Smooth muscle cell (in vitro differentiated cells): Measurements from ENCODE around the gene IGFBP5. TPM values are rescaled to one million over a fixed set of nuclear protein-coding genes. Genes with fewer than 3 reads are reported as not detected.

Experiments used
- DNase-seq: peaks from one replicate; lab custom pipeline; 2025; ENCODE audit not compliant: unreplicated experiment; lab: John Stamatoyannopoulos, UW
- H2AFZ ChIP-seq: fragments of 200-600 bp; sonication (generic); 2 replicates; pipeline ENCODE4 v1.6.0; 2016; ENCODE audit warnings: antibody characterized with exemption, low read depth, mild to moderate bottlenecking
- H3F3A ChIP-seq: fragments of 200-600 bp; sonication (generic); 2 replicates; pipeline ENCODE4 v1.6.0; 2017; ENCODE audit warnings: antibody characterized with exemption, low read depth
- H3K27ac ChIP-seq: fragments of 200-600 bp; sonication (generic); 2 replicates; pipeline ENCODE4 v1.5.1; 2016; ENCODE audit warnings: low read depth, mild to moderate bottlenecking
- H3K27me3 ChIP-seq: fragments of 200-600 bp; sonication (generic); 2 replicates; pipeline ENCODE4 v1.6.1; 2016; ENCODE audit warnings: low read depth, mild to moderate bottlenecking
- H3K36me3 ChIP-seq: fragments of 200-600 bp; sonication (generic); 2 replicates; pipeline ENCODE4 v1.5.1; 2016; ENCODE audit warnings: low read depth
- H3K4me1 ChIP-seq: fragments of 200-600 bp; sonication (generic); 2 replicates; pipeline ENCODE4 v1.5.1; 2016; ENCODE audit warnings: low read depth
- H3K4me2 ChIP-seq: fragments of 200-600 bp; sonication (generic); 2 replicates; pipeline ENCODE4 v1.6.0; 2016; ENCODE audit warnings: mild to moderate bottlenecking
- H3K4me3 ChIP-seq: fragments of 200-600 bp; sonication (generic); 2 replicates; pipeline ENCODE4 v1.5.1; 2016; ENCODE audit warnings: mild to moderate bottlenecking
- H3K79me2 ChIP-seq: fragments of 200-600 bp; sonication (generic); 2 replicates; pipeline ENCODE4 v1.6.0; 2016; ENCODE audit warnings: low read depth, mild to moderate bottlenecking
- H3K9ac ChIP-seq: fragments of 200-600 bp; sonication (generic); 2 replicates; pipeline ENCODE4 v1.6.0; 2016; ENCODE audit warnings: low read depth
- H3K9me3 ChIP-seq: fragments of 200-600 bp; sonication (generic); replicated peaks from 2 replicates; pipeline ENCODE4 v1.5.1; 2016; ENCODE audit warnings: low read depth
- H4K20me1 ChIP-seq: fragments of 200-600 bp; sonication (generic); 2 replicates; pipeline ENCODE4 v1.6.0; 2016; ENCODE audit warnings: low read depth
- CTCF ChIP-seq: fragments of 200-600 bp; sonication (generic); IDR thresholded peaks from 2 replicates; pipeline ENCODE4 v1.5.1; 2017; ENCODE audit warnings: borderline replicate concordance, mild to moderate bottlenecking, antibody characterized with exemption; ENCODE audit not compliant: insufficient read depth, poor library complexity, severe bottlenecking
- WGBS: methylation state at CpG from one replicate; pipeline ENCODE4 v1.1.7; 2016; ENCODE audit warnings: low lambda C conversion rate; 5-methylcytosine and 5-hydroxymethylcytosine counted together
- polyA plus RNA-seq: library from polyadenylated mRNA; unstranded; fragments of >200 nt; fragmentation: Nextera tagmentation; extraction: Ambion mirVana; gene quantifications from 2 replicates; pipeline ENCODE4 v1.2.1, GENCODE V29; 2016
- total RNA-seq: library from RNA; depleted of rRNA; stranded (reverse); fragments of >200 nt; gene quantifications from 2 replicates; pipeline ENCODE4 v1.2.3, GENCODE V29; 2014

IGFBP5 gene
- total and polyA plus RNA-seq, 2 experiments from 2014 or later: 381 to 787 TPM

GRCh38 chr2:216671081-216671411 lies 24.3 kb downstream of the IGFBP5 start:
- Histone ChIP-seq H4K20me1 (peaks cover 4% of the 10 kb centered on the region), H3K36me3 (no peaks in the 10 kb centered on the region), H3K4me3 (no peak overlapping the region), H3K9ac (no peak overlapping the region), H3F3A (peaks cover 36% of the 10 kb centered on the region), H3K27me3 (no peaks in the 10 kb centered on the region), H3K79me2 (no peaks in the 10 kb centered on the region), H2AFZ (no peak overlapping the region), H3K4me2 (no peak overlapping the region), H3K9me3 (no peaks in the 10 kb centered on the region), H3K27ac (no peak overlapping the region), H3K4me1 (peaks cover 1% of the 10 kb centered on the region)
- DNase-seq: no peak
- 96% methylated on average over 11 of the region's 11 CpGs for WGBS
- no peak for TF ChIP-seq CTCF

DNA sequence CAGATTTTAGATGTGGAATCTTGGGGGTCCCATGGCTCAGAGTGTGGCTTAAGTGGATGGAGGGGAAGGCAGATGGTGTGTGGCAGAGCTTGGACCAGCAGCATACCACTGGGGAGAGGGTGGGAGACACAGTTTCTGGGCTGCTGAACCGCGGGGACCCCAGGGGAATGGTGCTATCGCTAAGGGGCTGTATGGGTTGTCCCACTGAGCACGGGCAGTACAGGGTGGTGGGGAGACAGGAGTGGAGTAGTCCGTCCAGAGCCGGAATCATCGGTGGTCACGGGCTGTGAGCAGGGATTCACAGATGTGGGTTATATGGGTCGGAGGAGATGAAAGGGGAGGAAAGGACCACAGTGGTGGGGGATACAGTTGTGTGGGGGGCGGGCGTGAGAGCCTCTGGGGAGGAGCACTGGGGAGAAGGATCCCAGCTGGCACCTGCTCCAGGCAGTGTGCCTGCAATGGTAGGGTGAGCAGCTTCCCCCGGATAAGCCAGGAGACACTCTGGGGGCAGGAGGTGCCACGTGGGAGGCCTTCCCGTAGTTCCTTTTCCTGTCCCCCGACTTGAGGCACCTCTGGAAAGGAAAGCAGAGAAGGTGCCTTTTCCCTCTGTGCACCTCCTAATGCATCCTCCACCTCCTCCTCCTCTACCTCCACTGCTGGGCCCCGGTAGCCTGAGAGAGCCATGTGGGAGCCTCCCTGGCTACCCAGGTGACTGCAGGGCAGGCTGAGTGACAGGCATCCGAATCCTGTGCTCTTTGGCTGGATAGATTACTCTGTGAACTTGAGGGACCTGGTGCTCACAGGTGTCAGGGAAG lies 24.9 kb downstream of the IGFBP5 start:
- Histone ChIP-seq H3K9ac (no peak overlapping the region), H3K9me3 (no peaks in the 10 kb centered on the region), H3K4me3 (no peak overlapping the region), H3K4me2 (no peak overlapping the region), H3K79me2 (no peaks in the 10 kb centered on the region), H3K4me1 (peaks cover 7% of the 10 kb centered on the region), H3K27me3 (no peaks in the 10 kb centered on the region), H3F3A (peaks cover 36% of the 10 kb centered on the region), H2AFZ (no peak overlapping the region), H3K36me3 (no peaks in the 10 kb centered on the region), H4K20me1 (peaks cover 4% of the 10 kb centered on the region), H3K27ac (no peak overlapping the region)
- 91% methylated on average over 17 of the region's 17 CpGs for WGBS
- no peak for TF ChIP-seq CTCF
- no peak for DNase-seq

DNA sequence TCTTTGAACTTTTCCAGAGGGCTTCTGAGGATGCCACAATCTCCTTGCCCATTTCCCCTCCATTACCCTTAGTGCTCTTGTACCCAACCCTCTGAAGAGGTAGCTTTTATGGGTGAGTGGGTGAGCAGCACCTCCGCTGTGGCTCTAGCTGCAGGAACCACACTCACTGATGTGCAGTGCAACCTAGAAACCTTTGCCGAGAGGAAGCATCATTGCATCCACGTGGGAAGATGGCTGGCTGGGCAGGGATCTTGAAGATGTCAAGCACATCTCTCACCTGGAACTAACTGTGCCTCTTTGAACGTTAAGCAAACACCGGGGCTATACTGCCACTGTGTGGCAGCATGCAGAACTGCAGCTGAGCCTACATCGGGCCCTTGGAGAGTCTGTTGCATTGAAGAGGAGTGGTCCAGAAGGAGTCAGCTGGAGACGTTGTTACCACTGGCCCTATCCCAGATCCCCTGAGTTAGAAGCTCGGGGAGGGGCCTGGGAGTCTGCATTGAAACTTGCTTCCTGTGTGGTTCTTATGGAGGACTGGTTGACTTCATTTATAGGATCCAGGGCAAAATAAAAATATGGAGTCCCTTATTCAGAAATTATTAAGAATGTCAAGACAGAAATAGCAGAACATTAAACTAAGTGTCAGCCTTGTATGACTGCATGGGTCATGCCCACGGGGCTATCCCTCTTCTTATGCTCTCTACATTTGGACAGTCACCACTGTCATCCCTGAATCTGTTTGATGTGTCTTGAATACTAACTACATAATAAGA lies 28.7 kb downstream of the IGFBP5 start:
- Histone ChIP-seq H3K4me2 (no peak overlapping the region), H3K4me1 (peaks cover 14% of the 10 kb centered on the region), H3K36me3 (no peaks in the 10 kb centered on the region), H3K79me2 (no peaks in the 10 kb centered on the region), H3F3A (peaks cover 8% of the 10 kb centered on the region), H3K27me3 (no peaks in the 10 kb centered on the region), H2AFZ (no peak overlapping the region), H3K9ac (no peak overlapping the region), H4K20me1 (no peaks in the 10 kb centered on the region), H3K4me3 (no peak overlapping the region), H3K9me3 (no peaks in the 10 kb centered on the region), H3K27ac (no peak overlapping the region)
- peak; percentile 99 for TF ChIP-seq CTCF
- WGBS: 16% methylated on average over 9 of the region's 9 CpGs
- peak; percentile 21 for DNase-seq
